HepG2 (cell line): ENCODE data around the gene KXD1. TPM values are rescaled to one million over a fixed set of nuclear protein-coding genes. Genes with fewer than 3 reads are reported as not detected.
A peak's percentile ranks its signal among the peaks of the same experiment; 100 is the strongest.

Experiments
- TCF7L2 ChIP-seq: IDR thresholded peaks from 2 replicates; pipeline ENCODE4 v1.6.1; 2011; ENCODE audit warnings: mild to moderate bottlenecking, low read depth, low read length, moderate library complexity
- WIZ ChIP-seq: sonication (generic); formaldehyde crosslinking; IDR thresholded peaks from 2 replicates; pipeline ENCODE4 v1.5.1; 2020; ENCODE audit warnings: mild to moderate bottlenecking, missing genetic modification reagents
- ZMYM3 ChIP-seq: sonication (generic); formaldehyde crosslinking; IDR thresholded peaks from 2 replicates; pipeline ENCODE4 v1.5.1; 2020; ENCODE audit warnings: mild to moderate bottlenecking, missing genetic modification reagents
- ZNF337 ChIP-seq: sonication (generic); formaldehyde crosslinking; IDR thresholded peaks from 2 replicates; pipeline ENCODE4 v1.5.1; 2020; ENCODE audit warnings: missing genetic modification reagents, low read depth, mild to moderate bottlenecking, borderline replicate concordance
- ZNF776 ChIP-seq: sonication (generic); formaldehyde crosslinking; IDR thresholded peaks from 2 replicates; pipeline ENCODE4 v1.4.0; 2020; ENCODE audit warnings: mild to moderate bottlenecking, missing genetic modification reagents
- polyA plus RNA-seq, 8 experiments: library from polyadenylated mRNA; depleted of rRNA in 3 of 8; stranded (reverse) in 7 of 8; unstranded in 1 of 8; fragments of >200 nt; fragmentation: Illumina TruSeq in 4 of 8; extraction: Trizol in 4 of 8; gene quantifications; 2 replicates each; pipeline versions ENCODE4 v1.2.1 to v1.2.3, GENCODE V29; 2011 to 2016; ENCODE audit warnings: low read depth in 4 of 8, missing spikeins in 1 of 8, mixed read lengths in 1 of 8; ENCODE audit not compliant: insufficient read depth in 1 of 8
- total RNA-seq, 5 experiments: library from RNA; depleted of rRNA; stranded (reverse); fragments of >200 nt; fragmentation: Illumina TruSeq; extraction: Trizol; gene quantifications; 2 replicates each; pipeline ENCODE4 v1.2.3, GENCODE V29; 2016; ENCODE audit warnings: low read depth in 1 of 5
- TF ChIP-seq, protein P1 (sequence below): sonication (generic); formaldehyde crosslinking; IDR thresholded peaks from 2 replicates; pipeline ENCODE4 v1.8.0; 2023; ENCODE audit warnings: mild to moderate bottlenecking, missing genetic modification reagents
- TF ChIP-seq, protein P2 (sequence below): IDR thresholded peaks from 2 replicates; pipeline ENCODE4 v1.6.1; 2016; ENCODE audit warnings: low read depth, control low read depth

Gene KXD1
- total and polyA plus RNA-seq, 2 of the 13 experiments (the other 11 are each of a cell fraction or from before 2014, with no cell fraction given), result 44.6 to 143 TPM

DNA sequence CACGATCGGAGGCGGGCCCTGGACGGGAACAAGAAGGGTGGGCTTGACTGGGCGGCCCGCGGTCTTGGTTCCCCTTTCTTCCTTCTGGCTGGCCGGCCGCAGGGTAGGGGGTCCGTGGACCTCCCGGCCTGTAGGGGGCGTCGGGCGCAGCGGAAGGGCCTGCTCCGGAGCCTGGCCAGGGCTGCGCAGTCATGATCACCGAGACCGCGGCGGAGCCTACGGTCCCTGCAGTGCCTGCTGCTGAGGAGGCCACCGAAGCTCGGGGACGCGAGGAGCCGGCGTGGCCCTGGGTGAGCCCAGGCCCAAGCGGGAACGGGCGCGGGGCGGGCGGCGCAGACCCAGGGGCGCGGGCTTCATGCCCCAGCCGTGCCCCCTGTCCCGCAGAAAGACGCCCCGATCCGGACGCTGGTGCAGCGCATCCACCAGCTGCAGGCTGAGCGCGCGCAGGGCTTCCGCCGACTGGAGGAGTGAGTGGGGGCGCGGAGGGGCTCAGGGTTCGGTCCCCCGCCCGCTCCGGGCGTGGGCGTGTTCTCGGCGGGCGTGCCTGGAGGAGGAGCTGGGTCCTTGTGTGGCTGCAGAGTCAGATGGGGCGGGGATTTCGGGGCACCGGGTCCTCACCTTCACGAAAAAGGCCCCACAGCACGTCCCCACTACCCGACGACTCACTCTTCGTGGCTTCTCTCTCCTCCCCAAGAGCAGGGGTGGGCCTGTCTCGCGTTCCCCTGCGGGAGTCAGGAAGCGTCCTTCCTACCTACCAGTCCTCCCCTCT is 31.1 kb downstream of the KXD1 start, which contains the start of gene REX1BD (continued):
- TF ChIP-seq, protein P1, sequence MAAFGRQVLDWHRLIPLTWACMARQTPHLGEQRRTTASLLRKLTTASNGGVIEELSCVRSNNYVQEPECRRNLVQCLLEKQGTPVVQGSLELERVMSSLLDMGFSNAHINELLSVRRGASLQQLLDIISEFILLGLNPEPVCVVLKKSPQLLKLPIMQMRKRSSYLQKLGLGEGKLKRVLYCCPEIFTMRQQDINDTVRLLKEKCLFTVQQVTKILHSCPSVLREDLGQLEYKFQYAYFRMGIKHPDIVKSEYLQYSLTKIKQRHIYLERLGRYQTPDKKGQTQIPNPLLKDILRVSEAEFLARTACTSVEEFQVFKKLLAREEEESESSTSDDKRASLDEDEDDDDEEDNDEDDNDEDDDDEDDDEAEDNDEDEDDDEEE, result no peak; the same call in 1 of the 2 replicates
- TF ChIP-seq WIZ (no peak), ZMYM3 (CRISPR knock-in tag) (peak; percentile 79), TCF7L2 (no peak), ZNF337 (CRISPR knock-in tag) (peak; percentile 54; the same call in 1 of the 2 replicates), ZNF776 (CRISPR knock-in tag) (no peak)
- TF ChIP-seq, protein P2, sequence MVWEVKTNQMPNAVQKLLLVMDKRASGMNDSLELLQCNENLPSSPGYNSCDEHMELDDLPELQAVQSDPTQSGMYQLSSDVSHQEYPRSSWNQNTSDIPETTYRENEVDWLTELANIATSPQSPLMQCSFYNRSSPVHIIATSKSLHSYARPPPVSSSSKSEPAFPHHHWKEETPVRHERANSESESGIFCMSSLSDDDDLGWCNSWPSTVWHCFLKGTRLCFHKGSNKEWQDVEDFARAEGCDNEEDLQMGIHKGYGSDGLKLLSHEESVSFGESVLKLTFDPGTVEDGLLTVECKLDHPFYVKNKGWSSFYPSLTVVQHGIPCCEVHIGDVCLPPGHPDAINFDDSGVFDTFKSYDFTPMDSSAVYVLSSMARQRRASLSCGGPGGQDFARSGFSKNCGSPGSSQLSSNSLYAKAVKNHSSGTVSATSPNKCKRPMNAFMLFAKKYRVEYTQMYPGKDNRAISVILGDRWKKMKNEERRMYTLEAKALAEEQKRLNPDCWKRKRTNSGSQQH (CRISPR knock-in tag), result peak; percentile 46; the same call in 1 of the 2 replicates
